HG02970 (cell line): ENCODE results near the gene HLA-DMA.

Source experiments
- ATAC-seq: cut with Tn5 transposase; IDR thresholded peaks from one replicate; pipeline ENCODE4 v1.9.1; 2021; ENCODE audit warnings: mild to moderate bottlenecking, moderate library complexity, moderate number of reproducible peaks; ENCODE audit not compliant: unreplicated experiment, low FRiP score

Gene HLA-DMA

DNA sequence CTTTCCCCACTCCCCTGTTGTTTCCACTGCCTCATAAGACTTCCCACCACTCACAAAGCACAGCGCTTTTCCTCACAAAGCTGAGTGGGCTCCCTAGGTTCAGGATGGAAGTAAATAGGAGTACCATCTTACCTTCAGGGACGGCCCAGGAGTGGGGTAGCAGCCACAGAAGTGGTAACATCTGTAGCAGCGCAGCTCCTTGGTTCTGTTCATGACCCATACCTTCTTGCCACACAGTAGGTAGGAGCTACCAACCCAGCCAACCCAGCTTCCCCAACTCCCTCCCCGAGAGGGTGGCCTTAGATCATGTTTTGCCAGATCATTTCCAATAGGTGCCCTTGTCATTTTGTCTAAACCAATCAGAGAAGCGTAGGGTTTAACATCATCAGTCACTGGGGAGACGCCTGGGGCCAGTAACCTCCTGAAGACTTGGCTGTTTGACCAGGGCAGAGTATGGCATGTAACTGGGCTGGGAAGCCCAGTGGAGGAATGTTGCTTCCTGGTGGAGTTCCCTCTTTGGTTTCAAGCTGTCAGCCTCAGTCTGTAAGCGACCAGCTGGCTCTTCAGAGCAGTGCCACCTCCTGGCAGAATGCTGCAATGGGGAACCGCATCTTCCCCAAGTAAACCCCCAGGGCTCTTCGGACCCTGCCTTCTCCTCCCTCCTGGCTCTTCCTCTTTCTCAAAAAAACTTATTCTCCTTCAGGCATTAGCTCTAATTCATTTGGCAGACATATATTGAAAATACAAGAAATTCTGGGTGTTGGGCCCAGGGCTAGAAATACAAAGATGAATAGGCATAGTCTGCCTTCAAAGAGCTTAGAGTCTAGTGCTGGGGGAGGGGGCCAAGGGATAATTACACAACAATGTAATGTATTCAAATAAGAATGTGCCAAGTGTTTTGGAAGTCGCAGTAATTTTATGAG, at the start of gene HLA-DMA:
TSS of gene HLA-DMA (minus strand) at position 281 of the 923 bp plus-strand sequence. CDS start at position 220, 61 bp downstream.
- peak; percentile 81 for ATAC-seq

- no peak for ATAC-seq
Observed at GRCh38 chr6:33001685-33002084, 48.8 kb upstream of the HLA-DMA start.

DNA sequence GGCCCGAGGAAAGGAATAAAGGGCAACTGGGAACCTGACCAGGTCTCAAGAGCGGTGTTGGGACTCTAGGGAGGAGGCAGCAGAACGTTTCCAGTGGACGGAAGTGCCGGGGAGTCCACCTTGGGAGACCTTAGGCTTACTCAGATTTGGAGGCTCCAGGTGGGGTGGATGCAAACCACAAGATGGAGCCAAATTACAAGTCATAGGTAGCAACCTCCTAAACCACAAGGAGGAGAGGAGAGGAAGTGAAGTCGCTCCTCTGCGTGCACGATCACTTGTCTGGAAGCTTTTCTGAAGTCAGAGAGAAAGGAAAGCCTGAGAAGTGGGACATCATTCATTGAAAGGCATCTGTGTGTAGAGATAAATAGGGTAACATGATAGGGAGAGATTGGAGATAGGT, 47.2 kb upstream of the HLA-DMA start:
- ATAC-seq: no peak

DNA sequence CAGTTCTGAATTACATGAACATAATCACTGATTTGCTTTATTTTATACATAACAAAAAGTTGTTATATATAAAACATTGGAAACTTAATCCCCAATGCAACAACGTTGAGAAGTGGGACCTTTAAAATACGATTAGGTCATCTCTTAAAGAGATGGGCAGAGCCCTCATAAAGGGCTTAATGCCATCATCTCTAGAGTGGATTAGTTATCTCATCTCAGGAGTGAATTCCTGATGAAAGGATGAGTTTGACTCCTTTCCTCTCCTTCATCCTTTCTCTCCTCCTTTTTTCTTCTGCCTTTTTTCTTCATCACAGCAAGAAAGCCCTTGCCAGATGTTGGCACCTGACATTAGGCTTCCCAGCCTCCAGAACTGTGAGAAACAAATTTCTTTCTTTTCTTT, 42.6 kb upstream of the HLA-DMA start:
- no peak for ATAC-seq

DNA sequence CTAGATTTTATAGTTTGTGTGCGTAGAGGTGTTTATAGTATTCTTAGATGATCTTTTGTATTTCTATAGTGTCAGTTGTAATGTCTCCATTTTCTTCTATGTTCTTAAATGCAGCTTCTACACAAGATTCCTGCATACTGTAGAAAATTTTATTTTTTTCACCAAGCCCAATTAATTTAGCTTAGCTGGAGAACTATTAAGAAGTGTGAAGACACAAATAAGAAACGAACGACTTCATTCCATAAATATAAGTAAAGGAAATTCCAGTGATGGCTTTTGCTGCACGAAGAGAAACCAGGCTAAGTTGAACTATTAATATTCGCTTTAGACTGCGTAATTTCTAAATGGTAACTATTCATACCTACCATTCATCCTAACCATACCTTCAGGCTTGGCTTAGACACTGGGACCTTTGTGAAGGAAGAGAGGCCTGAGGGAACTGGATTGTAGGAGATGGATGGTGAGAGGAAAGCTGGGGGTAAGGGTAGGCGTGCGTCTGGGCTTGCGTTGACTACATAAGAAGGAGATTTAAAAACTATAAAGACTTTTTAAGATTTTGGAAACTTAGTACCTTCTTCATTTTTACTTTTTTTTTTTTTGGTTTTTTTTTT, 40.6 kb upstream of the HLA-DMA start:
- ATAC-seq: no peak

DNA sequence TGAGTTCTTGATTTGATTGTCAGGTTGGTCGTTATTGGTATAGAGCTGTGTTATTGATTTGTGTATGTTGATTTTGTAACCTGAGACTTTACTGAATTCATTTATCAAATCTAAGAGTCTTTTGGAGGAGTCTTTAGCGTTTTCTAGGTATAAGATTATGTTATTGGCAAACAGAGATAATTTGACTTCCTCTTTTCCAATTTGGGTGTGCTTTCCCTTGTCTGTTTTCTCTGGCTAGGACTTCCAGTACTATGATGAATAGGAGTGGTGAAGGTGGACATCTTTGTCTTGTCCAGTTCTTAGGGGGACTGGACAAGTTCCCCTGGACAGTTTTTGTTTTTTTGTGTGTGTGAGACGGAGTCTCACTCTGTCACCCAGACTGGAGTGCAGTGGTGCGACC, 39.1 kb upstream of the HLA-DMA start:
- no peak for ATAC-seq

DNA sequence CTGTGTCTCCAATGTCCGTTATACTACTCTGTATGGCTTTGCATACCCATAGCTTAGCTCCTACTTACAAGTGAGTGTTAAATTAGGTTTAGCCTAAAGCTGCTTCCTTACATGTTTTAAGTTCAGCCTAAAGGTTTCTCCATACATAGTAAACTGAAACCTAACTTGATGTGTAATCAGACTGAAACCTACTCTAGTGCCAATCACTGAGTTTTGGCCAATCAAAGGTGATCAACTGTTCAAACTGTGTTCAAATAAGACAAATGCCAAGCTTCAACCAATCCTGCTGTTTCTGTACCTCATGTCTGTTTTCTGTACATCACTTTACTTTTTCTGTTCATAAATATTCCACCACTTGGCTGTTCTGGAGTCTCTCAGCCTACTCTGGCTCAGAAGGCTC, 36.5 kb upstream of the HLA-DMA start:
- no peak for ATAC-seq

GRCh38 chr6:32984622-32985389, 31.9 kb upstream of the HLA-DMA start:
- ATAC-seq: no peak

DNA sequence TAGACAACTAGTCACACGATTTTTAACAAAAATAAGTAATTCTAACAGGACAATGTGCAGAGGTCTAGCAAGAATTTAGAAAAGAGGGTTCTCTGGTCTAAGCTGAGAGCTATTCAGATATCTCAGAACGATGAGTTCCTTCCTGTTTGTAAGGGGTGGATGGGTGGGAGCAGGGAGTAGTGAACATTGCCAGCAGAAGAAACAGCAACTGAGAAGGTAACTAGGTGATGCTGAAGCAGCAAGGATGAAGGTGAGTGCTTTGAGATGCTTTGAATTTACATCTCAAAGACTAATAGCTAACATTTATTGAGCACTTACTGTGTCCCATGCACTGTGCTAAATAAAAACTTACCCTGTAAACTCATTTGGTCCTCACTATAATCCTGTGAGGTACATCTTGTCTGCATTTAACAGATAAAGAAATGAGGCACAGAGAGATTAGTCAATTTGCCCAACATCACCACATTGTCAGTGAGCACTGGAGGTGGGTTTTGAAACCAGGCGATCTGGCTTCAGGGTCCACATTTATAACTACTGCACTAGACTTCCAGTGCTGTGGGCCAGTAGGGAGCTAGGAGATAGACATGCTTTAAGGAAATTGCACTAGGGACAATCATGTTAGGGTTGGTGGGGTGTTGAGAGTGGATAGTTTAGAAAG, 31.2 kb upstream of the HLA-DMA start:
- ATAC-seq: no peak

GRCh38 chr6:32983493-32983848, 30.6 kb upstream of the HLA-DMA start:
- ATAC-seq: no peak

GRCh38 chr6:32982702-32983492, 30.0 kb upstream of the HLA-DMA start:
- ATAC-seq: no peak

GRCh38 chr6:32982084-32982701, 29.3 kb upstream of the HLA-DMA start:
- ATAC-seq: no peak

DNA sequence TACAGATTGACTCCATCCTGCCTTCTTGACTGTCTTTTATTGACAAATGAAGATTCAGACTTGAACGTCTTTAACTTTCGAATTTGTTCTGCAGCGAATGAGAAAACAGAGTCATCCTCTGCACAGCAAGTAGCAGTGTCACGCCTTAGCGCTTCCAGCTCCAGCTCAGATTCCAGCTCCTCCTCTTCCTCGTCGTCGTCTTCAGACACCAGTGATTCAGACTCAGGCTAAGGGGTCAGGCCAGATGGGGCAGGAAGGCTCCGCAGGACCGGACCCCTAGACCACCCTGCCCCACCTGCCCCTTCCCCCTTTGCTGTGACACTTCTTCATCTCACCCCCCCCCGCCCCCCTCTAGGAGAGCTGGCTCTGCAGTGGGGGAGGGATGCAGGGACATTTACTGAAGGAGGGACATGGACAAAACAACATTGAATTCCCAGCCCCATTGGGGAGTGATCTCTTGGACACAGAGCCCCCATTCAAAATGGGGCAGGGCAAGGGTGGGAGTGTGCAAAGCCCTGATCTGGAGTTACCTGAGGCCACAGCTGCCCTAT, 27.7 kb upstream of the HLA-DMA start:
- no peak for ATAC-seq

GRCh38 chr6:32979720-32980487, 27.0 kb upstream of the HLA-DMA start:
- ATAC-seq: no peak

- ATAC-seq: no peak
Observed at GRCh38 chr6:32977953-32978324, 25.0 kb upstream of the HLA-DMA start.

DNA sequence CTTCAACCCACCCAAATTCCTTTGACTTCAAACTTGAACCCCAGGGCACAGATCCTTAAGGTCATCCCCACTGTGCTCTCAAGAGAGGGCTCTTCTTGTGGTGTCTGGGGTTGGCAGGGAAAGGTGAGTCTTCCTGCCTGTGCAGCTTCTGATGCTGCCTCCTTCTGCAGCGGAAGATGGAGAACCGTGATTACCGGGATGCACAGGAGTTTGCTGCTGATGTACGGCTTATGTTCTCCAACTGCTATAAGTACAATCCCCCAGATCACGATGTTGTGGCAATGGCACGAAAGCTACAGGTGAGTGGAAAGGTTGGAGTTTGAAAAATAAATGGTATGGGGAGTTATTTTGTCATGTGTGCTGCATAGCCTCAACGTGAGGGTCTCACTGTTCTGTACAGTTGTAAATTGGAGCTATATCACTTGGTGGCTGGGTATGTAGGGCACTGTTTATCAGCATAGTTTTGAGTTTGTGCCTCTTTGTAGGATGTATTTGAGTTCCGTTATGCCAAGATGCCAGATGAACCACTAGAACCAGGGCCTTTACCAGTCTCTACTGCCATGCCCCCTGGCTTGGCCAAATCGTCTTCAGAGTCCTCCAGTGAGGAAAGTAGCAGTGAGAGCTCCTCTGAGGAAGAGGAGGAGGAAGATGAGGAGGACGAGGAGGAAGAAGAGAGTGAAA, 24.5 kb upstream of the HLA-DMA start:
- ATAC-seq: no peak

DNA sequence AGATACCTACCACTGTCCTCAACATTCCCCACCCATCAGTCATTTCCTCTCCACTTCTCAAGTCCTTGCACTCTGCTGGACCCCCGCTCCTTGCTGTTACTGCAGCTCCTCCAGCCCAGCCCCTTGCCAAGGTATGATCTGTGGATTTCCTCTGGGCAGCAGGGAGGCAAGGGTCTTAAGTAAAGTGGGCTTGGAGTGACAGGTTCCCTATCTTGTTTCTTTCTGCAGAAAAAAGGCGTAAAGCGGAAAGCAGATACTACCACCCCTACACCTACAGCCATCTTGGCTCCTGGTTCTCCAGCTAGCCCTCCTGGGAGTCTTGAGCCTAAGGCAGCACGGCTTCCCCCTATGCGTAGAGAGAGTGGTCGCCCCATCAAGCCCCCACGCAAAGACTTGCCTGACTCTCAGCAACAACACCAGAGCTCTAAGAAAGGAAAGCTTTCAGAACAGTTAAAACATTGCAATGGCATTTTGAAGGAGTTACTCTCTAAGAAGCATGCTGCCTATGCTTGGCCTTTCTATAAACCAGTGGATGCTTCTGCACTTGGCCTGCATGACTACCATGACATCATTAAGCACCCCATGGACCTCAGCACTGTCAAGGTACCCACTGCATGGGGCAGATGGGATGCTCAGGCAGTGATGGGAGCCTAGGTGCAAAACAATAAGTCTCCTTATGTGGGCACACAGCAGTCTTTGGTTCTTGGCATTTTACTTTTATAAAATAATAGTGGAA, 23.6 kb upstream of the HLA-DMA start:
- no peak for ATAC-seq
